Cerebellar nuclear complex (tissue), 1 donor: ENCODE measurements around the gene ABHD17A.
A peak's percentile ranks its signal among the peaks of the same experiment; 100 is the strongest.

Experiments
- DNase-seq, 2 experiments: peaks; one replicate each; lab custom pipeline; 2025; lab: John Stamatoyannopoulos, UW

ABHD17A gene

GRCh38 chr19:1853295-1854038, 31.8 kb downstream of the ABHD17A start:
- no peak for DNase-seq

- DNase-seq: no peak
Measured at GRCh38 chr19:1852581-1853128, 32.6 kb downstream of the ABHD17A start.

DNA sequence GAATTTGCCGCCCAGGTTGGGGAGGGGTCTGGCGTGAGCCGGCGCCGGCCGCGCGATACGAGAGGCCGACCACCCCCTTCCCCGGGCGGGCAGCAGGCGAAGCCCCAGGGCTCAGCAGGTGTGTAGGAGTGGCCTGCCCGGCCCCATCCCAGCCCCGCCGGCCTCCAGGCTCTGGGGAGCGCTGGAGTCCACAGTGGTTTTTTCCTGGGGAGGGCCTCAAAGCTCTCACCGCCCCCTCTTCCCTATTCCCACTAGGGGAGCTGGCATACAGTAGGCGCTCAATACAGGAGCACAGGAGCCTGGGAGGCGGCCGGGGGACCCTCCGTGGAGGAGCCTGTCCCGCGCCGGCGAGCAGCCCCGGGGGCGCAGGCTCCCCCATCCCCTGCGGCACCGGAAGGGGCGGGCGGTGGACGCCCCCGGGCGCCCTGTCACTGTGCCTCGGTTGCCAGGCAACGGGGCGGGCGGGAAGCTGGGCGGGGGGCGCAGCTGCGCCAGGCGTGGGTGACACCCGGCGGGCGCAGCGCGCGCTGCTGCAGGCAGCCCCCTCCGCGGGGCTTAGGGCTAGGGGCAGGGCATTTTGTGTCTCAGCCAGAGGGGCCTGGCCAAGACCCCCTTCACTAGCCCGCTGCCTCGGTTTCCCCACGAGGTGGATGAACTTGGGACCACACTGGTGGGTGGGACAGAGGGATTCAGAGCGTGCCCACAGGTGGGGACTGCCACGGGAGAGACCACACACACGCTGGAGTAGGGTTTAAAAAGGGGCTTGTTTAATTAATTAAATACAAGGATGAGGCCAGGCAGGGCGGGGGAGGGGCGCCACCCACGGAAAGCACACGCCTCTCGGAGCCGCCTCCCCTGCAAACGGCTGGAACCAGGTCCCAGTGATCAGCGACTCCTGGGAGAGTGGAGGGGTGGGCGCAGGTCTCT, 33.4 kb downstream of the ABHD17A start:
- DNase-seq: no peak

- no peak for DNase-seq
Measured at GRCh38 chr19:1850809-1851653, 34.3 kb downstream of the ABHD17A start.

DNA sequence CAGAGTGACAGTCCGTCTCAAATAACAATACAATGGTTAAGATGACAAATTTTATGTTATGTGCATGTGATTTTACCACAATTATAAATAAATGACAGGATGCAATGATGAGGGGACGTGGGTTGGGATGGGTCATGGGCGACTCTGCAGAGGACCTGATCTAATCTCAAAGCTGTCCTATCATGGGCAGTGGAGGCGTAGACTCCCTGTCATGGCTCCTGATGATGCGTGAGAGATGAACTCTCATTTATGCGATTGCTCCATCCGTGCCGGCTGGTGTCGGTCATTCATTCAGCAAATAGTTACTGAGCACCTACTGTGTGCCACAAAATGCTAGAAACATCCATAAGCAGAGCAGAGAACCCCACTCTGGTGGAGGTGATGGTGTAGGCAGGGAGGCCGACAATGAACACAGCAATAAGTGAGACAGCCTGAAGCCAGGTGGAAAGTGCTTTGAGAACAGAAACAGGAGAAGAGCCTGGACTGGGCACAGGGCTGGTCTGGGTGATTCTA, 35.4 kb downstream of the ABHD17A start:
- no peak for DNase-seq

GRCh38 chr19:1849132-1849474, 36.2 kb downstream of the ABHD17A start:
- DNase-seq: no peak

DNA sequence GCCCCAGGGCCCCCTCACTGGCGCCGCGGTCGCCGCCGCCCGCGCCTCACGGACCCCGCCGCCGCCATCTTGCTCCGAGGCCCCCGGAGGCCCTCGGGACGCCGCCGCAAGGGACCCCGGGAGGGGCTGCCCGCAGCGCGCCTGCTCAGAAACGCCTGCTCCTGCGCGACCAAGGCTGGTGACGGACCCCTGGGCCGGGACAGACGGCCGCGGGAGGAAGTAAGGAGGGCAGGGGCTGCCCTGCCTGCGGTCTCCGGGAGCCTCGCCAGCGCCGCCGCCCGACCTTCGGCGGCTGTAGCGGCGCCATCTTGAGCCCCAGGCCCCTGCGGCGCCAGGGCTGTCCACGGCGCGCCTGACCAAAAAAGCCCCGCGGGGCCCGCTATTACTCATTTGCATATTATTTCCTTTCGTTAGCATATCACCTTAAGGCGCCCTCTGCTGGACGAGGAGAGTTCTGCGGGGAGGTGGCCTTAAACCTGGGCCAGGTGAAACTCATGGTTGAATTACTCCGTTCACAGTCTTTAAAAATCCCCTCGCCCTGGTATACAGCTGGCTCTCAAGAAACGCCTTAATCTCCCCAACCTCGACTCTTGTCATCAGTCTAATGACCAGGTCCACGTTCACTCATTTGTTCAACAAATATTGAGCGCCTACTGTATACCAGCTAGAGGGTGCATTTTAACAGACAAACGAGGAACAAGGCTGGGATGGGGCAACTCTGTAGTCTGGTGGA, 36.7 kb downstream of the ABHD17A start, which contains the start of gene REXO1:
REXO1 (minus strand) TSS at position 85 of the 733 bp plus-strand sequence. CDS start 125 bp downstream, outside the sequence.
- peak in 1 of 2 experiments; percentile 68 for DNase-seq

GRCh38 chr19:1847684-1848398, 37.5 kb downstream of the ABHD17A start:
- no peak for DNase-seq

DNA sequence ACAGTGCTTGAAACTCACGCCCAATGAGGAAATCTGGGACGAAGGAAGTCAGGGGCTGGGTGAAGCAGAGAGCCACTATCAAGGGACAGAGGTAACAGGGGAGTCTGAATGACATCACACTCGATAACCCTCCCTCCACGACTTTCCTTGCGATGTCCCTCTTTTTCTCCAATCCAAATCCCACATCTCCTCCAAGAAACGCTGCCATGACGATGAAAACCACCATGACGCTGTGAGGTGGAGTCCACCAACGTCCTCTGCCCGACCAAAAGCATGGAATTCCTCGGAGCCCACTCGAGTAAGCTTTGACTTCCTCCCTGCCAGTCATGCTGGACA, 38.0 kb downstream of the ABHD17A start:
- no peak for DNase-seq

GRCh38 chr19:1846517-1847204, 38.6 kb downstream of the ABHD17A start:
- DNase-seq: no peak

DNA sequence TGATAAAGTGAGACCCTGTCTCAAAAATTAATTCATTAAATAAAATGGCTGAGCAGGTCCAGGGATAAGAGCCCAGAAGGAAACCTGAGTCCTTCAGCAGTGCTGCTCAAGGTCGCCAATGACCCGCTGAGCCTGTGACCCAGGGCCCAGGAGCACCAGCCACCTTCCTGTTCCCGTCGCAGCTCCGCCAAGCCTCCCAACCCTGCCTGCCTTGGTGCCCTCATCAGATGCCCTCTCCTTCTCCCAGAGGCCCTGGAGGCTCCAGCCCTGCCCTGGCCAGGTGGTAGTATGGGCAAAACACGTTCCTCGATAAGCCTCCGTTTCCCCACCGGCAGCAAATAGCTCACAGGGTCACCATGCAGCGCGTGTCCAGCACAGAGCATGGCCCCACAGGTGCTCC, 39.7 kb downstream of the ABHD17A start:
- no peak for DNase-seq

- no peak for DNase-seq
Measured at GRCh38 chr19:1845125-1845515, 40.2 kb downstream of the ABHD17A start.

GRCh38 chr19:1844513-1845124, 40.7 kb downstream of the ABHD17A start:
- no peak for DNase-seq

DNA sequence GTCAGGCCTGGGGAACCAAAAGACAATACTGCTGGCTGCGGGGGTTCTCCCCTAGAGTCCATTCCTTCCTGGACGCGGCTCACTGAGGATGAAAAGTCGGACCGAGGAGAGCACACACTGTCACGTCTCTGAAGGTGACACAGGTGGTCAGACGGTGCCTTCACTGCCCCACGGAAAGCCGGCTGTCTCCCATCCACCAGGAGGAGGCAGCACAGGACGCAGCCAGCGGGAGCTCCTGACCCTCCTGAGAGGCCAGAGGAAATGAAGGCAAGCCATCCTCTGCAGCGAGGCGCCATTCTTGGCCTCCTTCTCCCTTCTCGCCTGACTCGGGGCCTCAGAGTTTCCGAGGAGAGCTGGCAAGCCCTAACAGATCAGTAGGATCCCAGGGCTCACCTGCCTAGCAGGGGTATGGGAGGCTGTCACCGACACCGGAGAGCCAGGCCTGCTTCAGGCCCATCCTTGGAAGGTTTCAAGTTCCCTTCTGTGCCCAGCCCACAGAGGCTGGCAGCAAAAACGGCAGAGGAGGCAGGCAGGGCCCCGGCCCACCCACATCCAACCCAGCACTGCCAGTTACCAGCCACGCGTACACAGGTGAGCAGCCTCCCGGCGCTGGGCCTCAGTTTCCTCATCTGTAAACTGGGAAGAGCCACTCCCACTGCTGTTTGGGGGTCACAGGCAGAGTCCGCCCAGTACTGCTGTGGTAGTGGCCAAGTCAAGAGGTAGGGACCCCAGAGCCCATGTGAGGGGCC, 41.5 kb downstream of the ABHD17A start:
- DNase-seq: no peak

- no peak for DNase-seq
Measured at GRCh38 chr19:1843116-1843515, 42.2 kb downstream of the ABHD17A start.

DNA sequence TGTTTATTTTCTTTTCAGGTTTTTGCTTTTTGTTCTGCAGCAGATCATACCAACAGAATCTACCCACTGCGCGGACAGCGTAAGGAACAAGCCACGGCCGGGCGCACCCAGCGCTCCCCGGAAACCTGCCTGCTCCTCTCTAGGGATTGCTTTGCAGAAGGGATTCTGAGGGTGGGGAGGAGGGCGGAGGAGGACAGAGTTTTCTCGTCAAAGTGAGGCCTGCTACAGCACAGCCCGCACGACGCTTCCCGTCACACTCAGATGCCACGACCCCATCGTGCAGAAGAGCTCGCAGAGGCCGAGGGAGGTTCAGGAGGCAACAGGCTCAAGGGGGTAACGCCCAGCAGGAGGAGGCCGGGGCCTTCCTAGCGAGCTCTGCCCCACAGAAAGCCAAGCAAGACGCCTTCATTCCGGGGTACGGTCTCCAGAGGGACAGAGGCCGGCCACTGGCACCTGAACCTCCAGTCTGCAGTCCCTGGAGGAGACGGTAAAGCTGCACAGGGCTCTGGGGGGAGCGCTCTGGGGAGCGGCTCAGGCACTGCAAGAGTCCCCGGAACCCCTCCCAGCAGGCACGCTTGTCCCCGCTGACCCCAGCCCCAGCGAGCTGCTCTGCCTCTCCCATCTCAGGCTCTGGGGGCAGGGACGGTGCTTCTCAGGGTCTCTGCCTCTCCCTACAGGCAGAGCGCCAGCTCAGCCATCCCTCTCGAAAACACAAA, 43.9 kb downstream of the ABHD17A start:
- DNase-seq: no peak

- DNase-seq: no peak
Measured at GRCh38 chr19:1840541-1841115, 44.7 kb downstream of the ABHD17A start.
